HG02610 (cell line): ENCODE results near the gene INHBE.
"Not testable (repeated sequence)": the region's sequence is repeated elsewhere in the genome, so short reads cannot be mapped to it uniquely, and the experiment has no call there.

Experiments used
- ATAC-seq: cut with Tn5 transposase; IDR thresholded peaks from one replicate; pipeline ENCODE4 v1.9.1; 2021; ENCODE audit warnings: mild to moderate bottlenecking, moderate library complexity; ENCODE audit not compliant: unreplicated experiment

Gene INHBE

DNA sequence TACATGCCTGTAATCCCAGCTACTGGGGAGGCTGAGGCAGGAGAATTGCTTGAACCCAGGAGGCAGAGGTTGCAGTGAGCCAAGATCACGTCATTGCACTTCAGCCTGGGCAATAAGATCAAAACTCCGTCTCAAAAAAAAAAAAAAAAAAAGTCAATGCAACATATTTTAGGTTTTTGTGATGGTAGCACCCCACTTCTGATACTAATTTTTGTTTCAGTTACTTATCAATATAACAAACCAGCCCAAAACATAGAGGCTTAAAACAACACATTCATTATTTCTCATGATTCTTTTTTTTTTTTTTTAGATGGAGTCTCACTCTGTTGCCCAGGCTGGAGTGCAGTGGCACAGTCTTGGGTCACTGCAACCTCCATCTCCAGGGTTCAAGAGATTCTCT, 13.7 kb upstream of the INHBE start:
- ATAC-seq = not testable (repeated sequence)

DNA sequence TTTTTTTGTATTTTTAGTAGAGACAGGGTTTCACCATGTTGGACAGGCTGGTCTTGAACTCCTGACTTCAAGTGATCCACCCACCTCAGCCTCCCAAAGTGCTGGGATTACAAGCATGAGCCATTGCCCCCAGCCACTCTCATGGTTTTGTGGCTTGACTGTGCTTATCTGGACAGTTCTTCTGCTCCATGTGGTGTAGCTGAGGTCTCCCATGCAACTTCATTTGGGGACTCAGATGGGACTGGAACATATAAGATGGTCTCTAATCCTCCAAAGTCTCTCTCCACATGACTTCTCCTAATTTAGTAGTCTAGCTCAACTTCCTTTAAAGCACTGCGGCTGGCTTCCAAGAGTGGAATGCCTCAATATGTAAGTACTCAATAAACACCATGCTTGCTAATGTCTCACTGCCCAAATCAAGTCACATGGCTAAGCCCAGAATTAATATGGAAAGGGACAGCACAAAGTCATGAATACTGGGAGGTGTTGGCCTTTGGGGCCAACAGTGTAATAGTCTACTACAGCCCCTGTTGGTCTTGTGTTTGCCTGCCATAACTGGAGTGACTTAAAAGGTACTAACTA, 13.2 kb upstream of the INHBE start:
- ATAC-seq = no peak

DNA sequence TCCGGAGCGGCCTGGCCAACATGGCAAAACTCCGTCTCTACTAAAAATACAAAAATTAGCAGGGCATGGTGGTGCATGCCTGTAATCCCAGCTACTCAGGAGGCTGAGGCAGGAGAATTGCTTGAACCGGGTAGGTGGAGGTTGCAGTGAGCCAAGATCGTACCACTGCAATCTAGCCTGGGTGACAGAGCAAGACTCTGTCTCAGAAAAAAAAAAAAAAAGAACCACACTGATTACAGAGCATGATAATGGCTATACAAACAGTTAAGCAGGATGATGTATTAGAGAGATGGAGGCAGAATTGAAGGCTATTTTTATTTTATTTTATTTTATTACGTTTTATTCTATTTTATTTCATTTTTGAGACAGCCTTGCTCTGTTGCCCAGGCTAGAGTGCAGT, 10.8 kb upstream of the INHBE start:
- not testable (repeated sequence) for ATAC-seq

- no peak for ATAC-seq
These were observed 10.4 kb upstream of the INHBE start for GRCh38 chr12:57444744-57445143.

GRCh38 chr12:57446292-57446960, 8.7 kb upstream of the INHBE start:
- ATAC-seq = no peak

DNA sequence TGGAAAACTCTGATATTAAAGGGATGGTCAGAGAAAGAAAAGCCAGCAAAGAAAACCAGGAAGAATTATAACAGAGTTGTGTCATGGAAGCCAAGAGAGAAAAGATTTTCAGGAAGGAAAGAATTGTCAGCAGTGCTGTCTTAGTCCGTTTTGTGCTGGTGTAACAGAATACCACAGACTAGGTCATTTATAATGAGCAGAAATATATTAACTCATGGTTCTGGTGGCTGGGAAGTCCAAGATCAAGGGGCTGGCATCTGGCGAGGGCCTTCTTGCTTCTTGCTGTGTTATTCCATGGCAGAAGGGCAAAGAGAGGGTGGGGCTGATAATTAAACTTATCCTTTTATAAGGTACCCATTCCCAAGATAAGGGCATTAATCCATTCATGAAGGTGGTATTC, 6.4 kb upstream of the INHBE start:
- ATAC-seq = no peak

DNA sequence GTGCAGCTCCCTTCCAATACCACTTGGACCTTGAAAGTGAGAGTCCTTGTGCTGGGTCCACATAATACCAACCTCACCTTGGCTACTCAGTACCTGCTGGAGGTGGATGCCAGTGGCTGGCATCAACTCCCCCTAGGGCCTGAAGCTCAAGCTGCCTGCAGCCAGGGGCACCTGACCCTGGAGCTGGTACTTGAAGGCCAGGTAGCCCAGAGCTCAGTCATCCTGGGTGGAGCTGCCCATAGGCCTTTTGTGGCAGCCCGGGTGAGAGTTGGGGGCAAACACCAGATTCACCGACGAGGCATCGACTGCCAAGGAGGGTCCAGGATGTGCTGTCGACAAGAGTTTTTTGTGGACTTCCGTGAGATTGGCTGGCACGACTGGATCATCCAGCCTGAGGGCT, 5.7 kb upstream of the INHBE start:
- ATAC-seq = no peak

DNA sequence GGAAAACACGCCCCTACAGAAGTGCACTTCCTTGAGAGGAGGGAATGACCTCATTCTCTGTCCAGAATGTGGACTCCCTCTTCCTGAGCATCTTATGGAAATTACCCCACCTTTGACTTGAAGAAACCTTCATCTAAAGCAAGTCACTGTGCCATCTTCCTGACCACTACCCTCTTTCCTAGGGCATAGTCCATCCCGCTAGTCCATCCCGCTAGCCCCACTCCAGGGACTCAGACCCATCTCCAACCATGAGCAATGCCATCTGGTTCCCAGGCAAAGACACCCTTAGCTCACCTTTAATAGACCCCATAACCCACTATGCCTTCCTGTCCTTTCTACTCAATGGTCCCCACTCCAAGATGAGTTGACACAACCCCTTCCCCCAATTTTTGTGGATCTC, 5.0 kb upstream of the INHBE start:
- ATAC-seq = no peak

- no peak for ATAC-seq
These were observed 3.8 kb upstream of the INHBE start for GRCh38 chr12:57451233-57451778.

GRCh38 chr12:57452181-57452936, 2.7 kb upstream of the INHBE start:
- ATAC-seq = no peak

DNA sequence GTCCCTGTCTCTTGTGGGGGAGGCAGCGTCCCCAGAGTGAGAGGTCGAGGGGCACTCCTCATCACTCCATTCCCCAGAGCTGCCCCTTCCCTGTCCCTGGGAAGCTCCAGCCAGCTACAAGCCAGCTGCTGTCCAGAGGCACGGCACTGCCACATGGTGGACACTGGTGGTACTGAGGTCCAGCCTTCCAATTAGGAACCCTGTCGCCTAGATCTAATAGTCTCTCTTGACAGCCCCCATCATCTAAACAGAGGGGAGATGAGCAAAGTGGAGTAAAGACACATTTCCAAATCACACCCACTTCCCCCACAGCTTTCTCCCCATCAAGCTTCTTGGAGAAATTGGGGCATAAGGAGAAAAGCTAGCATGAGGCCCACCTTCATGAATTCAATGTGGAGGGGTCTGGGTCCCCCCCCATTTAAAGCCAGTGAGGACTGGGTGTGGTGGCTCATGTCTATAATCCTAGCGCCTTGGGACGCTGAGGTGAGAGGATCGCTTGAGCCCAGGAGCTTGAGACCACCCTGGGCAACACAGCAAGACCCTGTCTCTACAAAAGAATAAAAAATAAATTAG, 2.1 kb upstream of the INHBE start:
- ATAC-seq = peak; percentile 53

DNA sequence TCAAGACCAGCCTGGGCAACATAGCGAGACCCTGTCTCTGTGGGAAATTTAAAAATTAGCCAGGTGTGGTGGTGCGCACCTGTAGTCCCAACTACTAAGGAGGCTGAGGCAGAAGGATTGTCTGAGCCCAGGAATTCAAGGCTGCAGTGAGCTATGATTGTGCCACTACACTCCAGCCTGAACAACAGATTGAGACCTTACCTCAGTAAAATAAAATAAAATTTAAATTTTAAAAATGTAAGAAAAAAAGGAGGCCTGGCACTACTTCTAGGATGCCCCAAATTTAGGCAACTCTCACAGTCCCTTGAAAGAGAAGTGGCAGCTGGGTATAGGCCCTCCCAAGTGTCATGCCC, 918 bp upstream of the INHBE start:
- no peak for ATAC-seq

- ATAC-seq = no peak
These were observed 452 bp downstream of the INHBE start for GRCh38 chr12:57455374-57456144.

- ATAC-seq = no peak
These were observed 1.1 kb downstream of the INHBE start for GRCh38 chr12:57456145-57456700.

DNA sequence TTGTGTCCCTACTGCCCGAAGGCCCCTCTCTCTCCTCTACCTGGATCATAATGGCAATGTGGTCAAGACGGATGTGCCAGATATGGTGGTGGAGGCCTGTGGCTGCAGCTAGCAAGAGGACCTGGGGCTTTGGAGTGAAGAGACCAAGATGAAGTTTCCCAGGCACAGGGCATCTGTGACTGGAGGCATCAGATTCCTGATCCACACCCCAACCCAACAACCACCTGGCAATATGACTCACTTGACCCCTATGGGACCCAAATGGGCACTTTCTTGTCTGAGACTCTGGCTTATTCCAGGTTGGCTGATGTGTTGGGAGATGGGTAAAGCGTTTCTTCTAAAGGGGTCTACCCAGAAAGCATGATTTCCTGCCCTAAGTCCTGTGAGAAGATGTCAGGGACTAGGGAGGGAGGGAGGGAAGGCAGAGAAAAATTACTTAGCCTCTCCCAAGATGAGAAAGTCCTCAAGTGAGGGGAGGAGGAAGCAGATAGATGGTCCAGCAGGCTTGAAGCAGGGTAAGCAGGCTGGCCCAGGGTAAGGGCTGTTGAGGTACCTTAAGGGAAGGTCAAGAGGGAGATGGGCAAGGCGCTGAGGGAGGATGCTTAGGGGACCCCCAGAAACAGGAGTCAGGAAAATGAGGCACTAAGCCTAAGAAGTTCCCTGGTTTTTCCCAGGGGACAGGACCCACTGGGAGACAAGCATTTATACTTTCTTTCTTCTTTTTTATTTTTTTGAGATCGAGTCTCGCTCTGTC, 1.8 kb downstream of the INHBE start:
- no peak for ATAC-seq

GRCh38 chr12:57458665-57459054, 3.6 kb downstream of the INHBE start:
- no peak for ATAC-seq

GRCh38 chr12:57459055-57459749, 4.1 kb downstream of the INHBE start:
- peak; percentile 52 for ATAC-seq

GRCh38 chr12:57459750-57460467, 4.8 kb downstream of the INHBE start, which contains the start of gene GLI1:
Gene GLI1, plus strand, starts transcription at chr12:57459785. Its CDS starts 3,907 bp downstream, at chr12:57463692.
- no peak for ATAC-seq

DNA sequence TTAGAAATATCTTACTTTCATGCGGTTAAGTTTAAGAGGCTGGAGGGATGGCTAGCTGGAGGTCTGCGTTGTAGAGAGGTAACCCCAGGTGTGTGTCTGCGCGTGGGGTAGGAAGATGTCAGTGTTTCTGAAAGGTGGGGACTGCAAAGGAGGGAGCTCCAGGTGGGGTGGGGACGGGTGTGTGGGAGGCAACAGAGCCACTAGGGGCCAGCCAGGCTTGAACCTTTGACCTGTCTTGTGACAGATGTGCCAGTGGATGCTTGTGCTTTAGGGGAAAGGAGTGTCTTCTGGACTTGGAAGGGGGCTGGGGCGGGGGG, 5.3 kb downstream of the INHBE start:
- no peak for ATAC-seq
